HG03432 (cell line): ENCODE measurements around the gene TSC2.
A peak's percentile ranks its signal among the peaks of the same experiment; 100 is the strongest.
"Not testable (repeated sequence)": the region's sequence is repeated elsewhere in the genome, so short reads cannot be mapped to it uniquely, and the experiment has no call there.

Source experiments
- ATAC-seq: cut with Tn5 transposase; IDR thresholded peaks from one replicate; pipeline ENCODE4 v1.9.1; 2021; ENCODE audit warnings: mild to moderate bottlenecking, moderate library complexity; ENCODE audit not compliant: unreplicated experiment

TSC2 gene

DNA sequence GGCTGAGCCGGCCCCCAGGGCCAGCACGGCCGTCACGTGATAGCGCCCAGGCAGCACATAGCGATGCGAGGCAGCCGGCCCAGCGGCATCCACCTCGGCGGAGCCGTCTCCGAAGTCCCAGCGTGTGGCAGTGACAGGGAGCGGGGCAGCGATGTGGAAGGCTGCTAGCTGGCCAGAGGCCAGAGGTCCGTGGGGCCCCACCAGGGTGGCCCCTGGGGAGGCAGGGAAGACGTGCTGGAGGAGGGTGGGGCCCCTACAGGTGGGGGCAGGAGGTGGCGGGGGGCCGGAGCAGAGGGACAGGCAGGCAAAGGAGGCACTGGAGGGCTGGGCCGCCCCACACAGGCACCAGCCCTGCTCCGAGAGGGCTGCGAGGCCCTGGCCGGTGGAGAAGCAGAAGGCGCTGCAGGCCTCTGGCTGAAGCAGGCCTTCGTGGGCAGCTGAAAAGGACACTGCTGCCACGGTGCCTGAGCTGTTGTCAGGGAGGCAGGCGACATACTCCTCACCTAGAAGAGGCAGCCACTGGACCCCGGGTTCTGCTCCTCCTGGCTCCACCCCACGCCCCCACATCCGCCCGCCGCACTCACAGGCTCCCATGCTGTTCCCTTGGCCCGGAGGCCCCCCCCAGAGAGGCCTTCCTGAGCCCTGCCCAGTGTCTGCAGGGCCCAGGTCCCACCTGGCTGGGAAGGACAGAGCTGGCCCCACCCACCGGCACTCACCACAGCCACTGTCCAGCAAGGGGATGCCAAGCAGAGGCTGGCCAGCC is 70.4 kb downstream of the TSC2 start:
- not testable (repeated sequence) for ATAC-seq

DNA sequence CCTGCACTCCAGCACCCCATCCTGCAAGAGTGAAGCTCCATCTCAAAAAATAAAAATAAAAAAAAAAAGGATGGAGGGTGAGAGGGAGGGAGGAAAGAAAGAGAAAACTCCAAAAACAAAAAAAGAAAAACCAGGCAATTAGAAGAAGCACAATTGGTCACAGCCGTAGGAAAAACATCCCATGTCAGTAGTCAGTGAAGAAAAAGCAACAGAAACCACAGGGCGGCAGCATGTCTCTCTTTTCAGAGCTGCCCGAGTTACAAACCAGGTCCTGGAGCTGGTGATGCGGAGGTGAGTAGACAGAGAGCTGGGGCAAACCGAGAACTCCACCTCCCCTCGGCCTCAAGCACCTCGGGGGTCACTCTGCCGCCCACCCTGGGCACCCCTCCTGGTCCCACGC is 73.5 kb downstream of the TSC2 start:
- ATAC-seq = not testable (repeated sequence)

DNA sequence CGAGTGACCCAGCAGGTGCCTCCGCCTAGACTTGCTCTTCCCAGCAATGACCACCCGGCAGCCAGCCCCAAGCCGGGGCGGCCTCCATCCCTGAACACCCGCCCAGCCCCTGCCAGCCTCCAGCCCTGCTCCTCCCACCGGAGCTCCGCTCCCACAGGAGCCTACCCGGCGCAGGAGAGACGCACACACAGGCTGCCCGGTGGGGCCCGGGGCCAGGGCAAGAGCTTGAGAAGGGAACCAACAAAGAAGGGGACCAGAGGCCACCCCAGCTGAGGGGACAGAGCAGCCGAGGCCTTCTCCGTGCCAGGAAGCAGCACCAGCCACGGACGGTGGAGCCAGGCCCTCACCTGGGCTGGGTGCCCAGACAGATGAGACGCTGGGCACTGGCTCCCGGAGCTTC is 74.1 kb downstream of the TSC2 start:
- ATAC-seq = no peak

DNA sequence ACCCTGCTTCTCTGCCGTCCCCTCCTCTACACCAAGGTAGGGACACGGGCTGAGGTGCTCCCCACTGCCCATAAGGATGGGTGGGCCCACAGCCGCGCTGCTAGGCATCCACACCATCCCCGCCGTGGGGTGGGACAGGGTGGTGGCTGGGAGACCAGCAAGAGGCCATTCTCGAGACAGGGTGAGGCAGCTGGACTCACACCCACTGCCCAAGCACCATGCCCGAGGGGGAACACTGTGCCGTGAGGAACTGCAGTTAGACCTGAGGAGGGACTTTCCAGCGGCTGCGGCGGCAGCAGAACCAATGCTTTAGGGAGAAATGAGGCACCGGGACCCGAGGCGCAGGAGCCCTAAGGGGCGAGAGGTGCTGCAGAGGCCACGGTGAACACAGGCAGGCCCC is 74.6 kb downstream of the TSC2 start:
- no peak for ATAC-seq

DNA sequence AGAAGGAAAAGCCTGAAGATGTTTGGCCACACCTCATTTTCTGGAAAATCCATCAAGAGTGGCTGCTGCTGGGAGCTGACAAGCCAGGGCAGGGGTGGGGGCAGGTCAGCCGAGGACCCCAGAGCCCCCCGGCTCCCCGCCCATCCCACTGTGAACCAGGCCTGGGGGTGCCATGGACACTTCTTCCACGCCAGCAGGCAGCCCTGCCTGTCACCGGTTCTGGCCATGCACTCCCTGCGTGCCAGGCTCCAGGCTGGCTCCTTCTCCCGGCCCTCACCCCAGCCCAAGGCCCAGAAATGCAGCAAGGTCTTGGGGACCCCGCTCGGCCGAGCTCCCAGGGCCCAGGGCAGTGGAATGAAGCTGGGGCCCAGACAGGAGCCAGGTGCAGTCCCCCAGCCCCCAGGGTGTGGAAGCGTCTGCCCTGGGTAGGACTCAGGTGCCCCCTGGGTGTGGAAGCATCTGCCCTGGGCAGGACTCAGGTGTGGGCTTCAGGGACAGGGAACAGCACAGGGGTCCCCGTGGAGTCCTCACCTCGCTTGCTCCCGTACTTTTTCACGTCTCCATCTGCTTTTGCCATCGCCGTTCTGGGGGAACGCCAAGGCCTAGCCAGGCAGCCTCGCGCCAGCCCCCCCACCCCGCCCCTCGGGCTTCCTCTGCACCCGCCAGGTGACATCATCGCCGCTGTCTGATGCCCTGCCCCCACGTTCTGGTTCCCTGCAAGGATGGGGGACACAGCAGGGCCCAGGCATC is 75.3 kb downstream of the TSC2 start:
- ATAC-seq = not testable (repeated sequence)

DNA sequence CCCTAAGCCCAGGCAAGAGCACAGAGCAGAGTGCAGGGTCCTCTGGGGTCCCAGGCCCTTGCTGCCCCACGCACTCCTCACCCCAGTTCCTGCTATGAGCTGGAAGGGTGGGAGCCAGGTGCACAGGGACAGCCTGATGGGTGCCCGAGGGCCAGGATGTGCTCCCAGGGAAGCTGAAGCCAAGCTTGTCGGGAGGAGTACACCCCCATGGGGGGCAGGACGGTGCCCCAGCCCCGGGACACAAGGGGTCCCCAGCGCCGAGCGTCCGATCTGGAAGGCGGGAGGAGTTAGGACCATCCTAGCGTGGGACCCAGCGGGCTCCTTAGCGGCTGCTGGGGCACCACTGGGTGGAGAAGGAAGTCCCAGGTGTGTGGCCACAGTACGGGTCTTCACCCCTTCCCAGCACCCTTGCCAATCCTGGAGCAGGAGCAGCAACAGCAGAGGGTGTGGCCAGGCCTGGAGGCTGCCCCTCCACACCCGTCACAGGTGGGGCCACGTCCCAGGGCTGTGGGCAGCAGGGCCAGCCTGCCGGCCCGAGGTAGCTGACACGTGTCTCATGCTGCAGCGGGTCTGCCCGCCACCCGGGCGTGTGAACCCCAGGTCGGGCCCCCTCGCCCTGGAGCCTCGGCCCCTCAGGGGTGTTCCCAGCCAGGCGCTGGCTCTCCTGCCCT is 76.1 kb downstream of the TSC2 start:
- ATAC-seq = not testable (repeated sequence)

DNA sequence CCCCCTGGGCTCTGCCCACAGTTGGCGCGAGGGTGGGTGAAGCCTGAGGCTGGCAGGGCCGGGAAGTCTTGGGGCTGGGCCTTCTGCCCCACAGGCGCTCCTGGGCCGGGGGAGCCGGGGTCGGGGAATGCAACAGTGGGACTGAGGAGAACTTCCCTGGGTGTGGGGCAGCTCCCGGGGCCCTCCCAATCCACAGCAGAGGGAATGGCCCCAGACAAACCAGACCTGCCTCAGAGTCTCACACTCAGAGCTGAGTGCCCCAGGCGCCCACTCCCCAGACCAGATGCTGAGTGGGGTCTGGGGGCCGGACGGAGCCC is 76.5 kb downstream of the TSC2 start:
- not testable (repeated sequence) for ATAC-seq

DNA sequence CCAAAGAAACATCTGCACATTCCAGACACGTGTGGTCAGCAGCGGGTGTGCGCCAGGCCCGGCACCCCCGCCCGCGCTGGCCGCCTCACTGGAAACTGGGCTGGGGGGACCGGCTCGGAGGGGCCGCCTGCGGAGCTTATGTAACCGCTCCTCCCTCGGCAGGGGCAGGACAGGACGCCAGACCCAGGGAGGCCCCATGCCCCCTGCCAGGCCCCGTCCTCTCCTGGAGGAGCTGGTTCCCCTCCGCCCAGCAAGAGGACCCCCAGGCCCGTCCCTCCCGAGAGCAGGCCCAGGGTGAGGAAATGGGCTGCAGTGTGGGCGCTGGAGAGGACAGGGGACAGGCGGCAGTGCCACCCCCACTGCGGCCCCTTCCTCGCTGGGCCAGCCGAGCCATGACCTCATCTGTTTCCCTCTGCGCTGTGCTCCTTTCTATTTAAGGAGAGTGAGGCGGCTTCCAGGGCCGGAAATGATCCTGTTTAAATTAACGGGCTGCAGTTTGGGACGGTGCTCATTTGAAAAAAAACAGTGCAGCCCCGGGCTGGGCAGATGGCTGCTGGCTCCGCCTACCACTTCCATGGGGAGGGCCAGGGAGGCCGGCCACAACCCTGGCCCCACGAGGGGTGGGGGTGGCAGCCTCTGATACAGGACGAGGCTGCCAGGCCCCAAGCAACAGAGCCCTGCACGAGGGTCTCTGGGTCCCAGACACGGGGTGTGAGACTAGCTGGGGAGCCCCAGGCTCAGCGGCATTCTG is 77.1 kb downstream of the TSC2 start:
- ATAC-seq = not testable (repeated sequence)

DNA sequence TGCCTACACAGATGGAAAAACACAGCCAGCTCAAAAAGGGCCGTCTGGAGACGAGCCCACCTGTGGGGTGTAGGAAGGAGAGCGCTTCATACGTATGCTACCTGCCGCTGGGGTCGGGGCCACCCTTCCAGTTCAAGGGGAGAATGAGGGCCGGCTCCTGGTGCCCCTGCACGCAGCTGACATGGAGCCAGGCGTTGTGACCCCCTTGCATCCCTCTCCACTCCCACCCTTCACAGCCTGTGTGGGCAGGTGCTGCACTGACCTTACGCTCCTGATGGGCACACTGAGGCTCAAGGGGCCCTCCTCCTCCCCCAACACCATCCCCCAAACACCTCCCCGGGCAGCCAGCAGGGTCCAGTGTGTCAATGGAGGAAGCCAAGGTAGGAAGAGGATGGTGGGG is 77.8 kb downstream of the TSC2 start:
- not testable (repeated sequence) for ATAC-seq

DNA sequence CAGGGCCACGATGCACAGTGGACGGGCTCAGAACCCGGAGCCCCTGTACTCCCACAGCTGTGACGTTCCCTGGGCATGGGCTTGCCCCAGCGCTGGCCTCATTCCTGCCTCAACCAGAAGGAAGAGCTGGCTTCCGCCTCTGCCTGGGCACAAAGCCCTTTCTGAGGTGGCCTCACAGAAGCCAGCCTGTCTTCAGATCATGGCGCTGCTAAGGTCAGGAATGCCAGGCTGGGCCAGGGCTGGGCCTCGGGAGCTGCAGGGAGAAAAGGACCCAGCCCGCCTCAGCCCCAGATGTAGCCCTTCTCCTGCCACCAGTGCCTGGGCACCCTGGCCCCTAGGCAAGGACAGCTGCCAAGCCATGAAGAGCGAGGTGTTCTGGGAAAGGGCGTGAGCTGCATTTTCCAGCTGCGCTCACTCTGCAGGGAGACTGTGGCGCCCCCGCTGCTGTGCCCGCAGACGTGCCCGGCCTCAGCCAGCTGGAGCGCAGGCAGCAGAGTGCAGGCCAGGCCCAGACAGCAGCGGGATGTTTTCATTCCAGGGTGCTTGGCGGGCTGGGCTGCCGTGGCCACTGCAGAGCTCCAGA is 78.5 kb downstream of the TSC2 start:
- ATAC-seq = not testable (repeated sequence)

DNA sequence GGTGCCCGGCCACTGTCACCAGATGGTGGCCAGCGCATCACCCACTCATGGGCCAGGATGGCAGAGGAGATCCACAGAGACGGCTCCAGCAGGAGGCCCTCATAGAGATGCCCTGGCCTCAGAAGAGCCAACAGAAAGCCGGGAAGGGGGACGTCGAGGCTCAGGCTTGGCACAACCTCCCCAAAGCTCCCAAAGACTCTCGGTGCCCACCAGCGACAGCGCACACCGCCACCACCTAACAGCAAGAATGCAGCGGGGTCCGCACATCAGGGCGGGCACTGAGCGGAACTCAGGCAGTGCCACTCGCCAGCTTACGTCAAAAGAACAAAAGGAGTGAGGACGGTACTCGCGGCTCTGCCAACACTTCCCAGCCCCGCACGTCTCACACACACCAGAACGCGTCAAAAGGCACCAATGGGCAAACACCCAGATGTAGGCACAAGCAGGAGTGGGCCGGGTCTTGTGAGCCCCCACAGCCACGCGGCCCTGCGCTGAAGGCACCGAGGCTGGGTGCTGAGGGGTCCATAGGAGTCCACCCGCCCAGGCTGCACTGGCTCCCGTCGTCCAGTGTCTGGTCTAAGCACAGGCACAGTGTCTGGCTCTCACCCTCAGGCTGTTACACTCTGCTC is 79.3 kb downstream of the TSC2 start:
- ATAC-seq = not testable (repeated sequence)

DNA sequence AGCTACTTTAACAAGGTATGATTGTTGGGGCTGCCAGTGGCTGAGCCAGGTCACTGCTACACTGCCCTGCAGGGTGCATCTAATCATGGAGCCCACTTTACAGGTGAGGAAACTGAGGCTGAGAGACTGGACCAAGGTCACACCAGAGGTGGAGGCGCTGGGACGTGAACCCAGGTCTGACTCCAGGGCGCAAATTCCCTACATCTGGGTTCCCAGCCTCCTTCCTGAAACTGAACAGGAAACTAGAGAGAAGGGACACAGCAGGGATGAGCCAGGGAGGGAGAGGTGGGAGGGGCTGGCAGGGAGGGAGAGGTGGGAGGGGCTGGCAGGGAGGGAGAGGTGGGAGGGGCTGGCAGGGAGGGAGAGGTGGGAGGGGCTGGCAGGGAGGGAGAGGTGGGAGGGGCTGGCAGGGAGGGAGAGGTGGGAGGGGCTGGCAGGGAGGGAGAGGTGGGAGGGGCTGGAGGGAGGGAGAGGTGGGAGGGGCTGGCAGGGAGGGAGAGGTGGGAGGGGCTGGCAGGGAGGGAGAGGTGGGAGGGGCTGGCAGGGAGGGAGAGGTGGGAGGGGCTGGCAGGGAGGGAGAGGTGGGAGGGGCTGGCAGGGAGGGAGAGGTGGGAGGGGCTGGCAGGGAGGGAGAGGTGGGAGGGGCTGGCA is 80.0 kb downstream of the TSC2 start:
- ATAC-seq = not testable (repeated sequence)

DNA sequence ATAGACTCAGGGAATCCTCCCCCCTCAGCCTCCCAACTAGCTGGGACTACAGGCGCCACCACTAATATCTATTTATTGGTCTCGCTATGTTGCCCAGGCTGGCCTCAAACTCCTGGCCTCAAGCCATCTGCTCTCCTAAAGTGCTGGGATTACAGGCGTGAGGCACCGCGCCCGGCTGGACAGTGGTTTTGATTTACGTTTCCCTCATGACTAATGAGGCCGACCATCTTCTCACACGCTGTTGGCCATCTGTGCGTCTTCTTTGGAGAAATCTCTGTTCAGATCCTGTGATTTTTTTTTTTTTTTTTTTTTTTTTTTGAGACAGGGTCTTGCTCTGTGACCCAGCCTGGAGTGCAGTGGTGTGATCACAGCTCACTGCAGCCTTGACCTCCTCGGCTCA is 81.5 kb downstream of the TSC2 start:
- not testable (repeated sequence) for ATAC-seq

DNA sequence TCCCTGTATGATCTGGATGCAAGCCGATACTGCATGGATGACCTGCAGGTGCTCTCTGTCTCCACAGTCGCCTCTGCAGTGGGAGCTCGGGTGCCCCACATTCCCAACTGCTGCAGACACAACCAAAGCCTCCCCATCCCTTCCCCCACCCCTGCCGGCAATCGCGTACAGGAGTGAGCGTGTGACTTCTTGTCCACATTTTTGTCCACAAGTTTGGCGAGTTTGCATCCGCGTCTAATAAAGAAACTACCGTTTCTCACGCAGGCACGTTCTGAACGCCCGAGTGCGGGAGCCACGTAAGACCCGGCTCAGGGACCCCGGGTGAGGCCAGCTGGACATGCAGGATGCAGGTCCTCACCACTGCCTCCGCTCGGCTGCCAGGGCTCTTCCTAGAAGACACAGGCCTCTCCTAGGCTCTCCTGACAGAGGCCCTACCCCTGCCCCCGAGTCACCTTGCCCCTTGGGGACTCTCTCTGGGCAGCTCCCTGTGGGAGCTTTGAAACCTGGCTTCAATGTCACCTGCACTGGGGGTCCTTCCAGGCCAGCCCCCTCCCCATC is 82.2 kb downstream of the TSC2 start:
- not testable (repeated sequence) for ATAC-seq

DNA sequence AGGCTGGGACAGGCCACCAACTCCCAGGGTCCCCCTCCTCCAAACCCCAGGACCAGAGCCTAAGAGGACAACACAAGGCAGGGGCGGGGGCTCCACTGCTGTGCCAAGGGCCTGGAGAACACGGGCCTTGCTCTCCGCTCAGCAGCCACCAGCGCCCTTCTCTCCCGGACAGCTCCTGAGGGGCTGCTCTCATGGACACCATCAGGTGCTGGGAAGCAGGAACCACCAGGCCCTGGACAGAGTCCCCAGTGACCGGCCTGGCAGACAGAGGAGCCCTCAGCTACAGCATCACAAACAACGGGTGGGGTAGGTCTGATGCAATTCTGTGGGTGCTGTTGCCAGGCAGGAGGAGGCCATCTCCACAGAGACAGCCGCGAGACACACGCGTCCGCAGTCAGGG is 86.0 kb downstream of the TSC2 start:
- not testable (repeated sequence) for ATAC-seq

DNA sequence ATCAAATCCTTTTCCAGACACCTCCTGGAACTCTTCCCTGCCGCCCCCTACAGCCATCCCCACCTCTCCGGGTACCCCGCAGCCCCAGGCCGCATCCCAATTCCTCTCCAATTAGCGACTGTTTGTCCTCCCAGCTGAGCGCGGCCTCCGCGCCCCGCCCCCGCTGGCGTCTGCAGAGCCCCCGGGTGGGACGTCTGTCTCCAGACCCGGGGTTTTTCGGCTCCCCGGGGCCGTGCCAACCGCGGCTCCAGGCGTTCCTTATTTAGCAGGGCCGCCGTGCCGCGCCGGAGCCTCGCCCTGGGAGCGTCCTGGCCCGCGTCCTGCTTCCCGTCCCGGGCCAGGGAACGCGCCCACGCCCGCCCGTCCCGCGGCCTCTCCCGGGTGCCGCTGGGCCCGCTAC is 87.3 kb downstream of the TSC2 start:
- ATAC-seq = not testable (repeated sequence)

DNA sequence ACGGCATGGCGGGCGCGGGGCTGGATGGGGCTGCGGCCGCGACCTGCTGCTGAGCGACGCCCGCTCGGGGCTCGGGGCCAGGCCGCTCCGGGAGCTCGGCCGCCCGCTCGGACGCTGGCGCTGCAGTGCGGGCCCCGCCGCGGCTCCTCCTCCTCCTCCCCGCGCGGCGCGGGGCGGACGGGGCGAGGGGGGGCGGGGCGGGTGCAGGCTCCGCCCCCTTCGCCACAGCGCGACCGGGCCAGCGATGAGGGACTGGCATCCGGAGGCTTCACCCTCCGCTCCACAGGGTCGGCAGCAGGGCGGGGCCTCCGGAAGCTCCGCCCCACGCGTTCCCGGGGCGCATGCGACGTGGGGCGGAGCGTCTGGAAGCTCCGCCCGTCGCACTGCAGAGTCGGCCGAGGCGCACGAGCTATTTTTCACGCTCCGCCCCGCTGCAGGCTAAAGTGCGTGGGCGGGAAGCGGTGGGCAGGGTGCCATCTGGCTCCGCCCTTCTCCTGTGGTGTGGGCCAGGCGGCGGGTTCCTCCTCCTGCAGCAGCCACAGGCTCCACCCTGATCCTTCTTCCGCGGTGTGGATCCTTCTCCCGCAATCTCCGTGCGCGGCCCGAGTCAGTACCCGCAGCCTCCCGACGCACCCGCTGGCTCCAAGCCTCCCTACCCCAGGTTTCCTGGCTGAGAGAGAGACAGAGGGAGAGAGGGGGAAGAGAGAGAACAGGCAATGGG is 88.1 kb downstream of the TSC2 start, which contains the start of gene PKD1:
Gene PKD1, minus strand, starts transcription at position 129 of the 721 bp plus-strand sequence. CDS start 209 bp downstream, outside the sequence.
- peak; percentile 48 for ATAC-seq
